Measurements from ENCODE around the gene PSMG4.
A peak's percentile ranks its signal among the peaks of the same experiment; 100 is the strongest.

The PSMG4 gene

DNA sequence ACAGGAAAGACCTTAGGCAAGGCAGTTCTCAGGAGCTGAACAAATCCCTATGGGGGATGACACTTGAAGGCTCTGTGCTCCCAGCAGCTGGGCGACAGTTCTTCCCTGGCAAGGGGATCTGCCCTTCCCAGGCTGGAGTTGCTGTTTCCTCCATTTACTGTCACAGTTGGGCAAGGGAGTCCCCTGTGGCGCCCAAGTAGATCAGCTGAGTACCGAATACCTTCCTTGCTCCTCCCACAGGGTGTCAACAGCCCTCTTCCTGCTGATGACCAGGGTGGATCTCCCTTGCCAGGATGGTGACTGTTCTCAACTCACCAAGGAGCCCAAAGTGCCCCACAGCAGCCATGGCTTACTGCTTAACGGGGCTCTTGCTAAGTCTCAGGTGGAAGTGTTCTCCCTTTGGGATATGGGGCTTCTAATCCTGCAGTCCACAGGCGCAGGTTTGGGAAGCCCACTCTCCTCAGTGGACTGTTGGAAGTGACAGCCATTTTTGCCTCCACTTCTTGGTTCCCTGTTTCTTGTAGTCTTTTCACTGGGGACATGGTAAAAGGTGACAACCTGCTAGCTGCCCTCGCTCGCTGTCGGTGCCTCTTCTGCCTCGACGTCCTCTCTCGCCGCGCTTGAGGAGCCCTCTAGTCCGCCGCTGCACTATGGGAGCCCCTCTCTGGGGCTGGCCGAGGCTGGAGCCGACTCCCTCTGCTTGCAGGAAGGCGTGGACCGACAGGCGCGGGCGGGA, 5.7 kb upstream of the PSMG4 start:
- DNase-seq = no peak

DNA sequence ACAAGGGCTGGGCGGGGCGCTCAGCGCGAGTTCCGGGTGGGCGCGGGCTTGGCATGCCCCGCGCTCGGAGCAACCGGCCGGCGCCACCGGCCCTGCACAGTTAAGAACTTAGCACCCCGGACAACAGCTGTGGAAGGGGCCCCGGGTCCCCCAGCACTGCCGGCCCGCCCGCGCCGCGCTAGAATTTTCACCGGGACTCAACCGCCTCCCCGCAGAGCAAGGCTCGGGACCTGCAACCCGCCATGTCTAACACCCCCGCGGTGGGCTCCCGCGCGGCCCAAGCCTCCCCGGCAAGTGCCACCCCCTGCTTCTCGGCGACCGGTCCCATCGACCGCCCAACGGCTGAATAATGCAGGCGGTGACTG, 5.2 kb upstream of the PSMG4 start:
- no peak for DNase-seq

DNA sequence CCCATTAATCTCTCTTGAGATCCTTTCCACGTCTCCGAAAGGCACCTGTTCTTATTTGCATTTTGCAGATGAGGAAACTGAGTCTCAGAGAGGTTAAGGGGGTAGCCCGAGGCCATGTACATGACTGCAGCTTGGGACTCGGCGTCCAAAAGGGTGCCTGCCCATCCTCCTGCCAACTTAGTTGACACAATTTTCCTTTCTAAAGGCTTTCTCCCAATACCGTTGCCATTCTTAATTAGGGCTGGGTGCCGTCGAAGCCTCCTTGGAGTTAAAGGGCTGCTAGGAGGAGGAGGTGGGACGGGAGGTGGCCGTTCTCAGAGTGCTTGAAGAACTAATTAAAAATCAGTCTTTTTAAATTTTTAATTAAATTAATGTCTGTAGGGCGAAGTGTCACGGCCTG, 546 bp upstream of the PSMG4 start:
- DNase-seq = no peak

GRCh38 chr6:3259491-3259958, 778 bp downstream of the PSMG4 start:
- DNase-seq = peak; percentile 29

GRCh38 chr6:3260296-3260695, 1.5 kb downstream of the PSMG4 start:
- DNase-seq = no peak

DNA sequence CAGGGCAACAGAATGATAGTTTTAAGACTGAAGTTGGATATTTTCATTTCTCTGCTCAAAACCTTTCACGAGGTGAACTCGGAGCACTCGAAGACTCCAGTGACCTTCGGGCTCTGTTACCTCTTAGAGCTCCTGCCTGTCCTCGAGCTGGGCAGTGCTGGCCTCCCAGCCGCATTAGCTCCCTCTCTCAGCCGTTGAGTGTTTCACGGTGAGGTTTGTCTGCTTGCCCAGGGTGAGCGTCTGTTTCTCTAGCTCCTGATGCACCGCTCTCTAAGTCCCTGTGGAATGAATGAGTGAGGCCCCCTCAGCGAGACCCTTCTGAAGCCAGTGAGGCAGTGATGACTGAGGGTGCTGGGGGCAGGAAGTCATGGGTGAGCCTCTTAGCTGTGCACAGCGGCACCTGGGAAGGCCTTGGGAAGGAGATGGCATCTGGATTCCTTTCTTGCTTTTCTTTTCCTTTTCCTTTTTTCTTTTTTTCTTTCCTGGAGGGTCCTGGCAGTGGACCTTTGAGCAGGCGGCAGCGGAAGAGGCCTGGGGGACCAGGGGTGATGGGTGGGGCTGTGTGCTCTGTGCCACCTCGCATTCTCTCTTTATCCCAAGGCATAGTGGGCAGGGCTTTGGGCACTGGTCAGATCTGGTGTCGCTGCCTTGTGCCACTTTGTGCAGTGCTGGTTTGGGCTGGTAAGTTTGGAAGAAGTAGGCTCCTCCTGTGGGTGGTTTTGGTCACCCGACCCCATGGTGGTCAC, 2.2 kb downstream of the PSMG4 start:
- DNase-seq = no peak

- no peak for DNase-seq
These were observed 2.7 kb downstream of the PSMG4 start for GRCh38 chr6:3261518-3261820.

DNA sequence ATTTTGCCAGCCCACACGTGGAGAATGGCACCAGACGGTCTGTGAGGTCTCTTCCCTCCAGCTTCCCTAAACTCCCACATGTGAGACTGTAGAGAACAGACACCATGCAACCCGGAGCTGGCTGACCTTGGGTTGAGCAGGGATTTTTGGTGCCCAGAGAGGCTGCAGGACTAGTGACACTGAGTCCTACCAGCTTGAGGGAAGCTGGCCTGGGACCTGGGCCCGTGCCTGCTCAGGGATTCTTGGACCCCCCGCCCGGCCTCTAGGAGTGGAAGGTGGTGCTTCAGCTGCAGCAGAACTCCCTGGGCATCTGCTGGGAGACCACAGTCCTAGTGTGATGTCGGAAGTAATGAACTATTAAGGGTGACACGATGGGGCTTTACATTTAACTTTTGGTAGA, 3.2 kb downstream of the PSMG4 start:
- DNase-seq = no peak

DNA sequence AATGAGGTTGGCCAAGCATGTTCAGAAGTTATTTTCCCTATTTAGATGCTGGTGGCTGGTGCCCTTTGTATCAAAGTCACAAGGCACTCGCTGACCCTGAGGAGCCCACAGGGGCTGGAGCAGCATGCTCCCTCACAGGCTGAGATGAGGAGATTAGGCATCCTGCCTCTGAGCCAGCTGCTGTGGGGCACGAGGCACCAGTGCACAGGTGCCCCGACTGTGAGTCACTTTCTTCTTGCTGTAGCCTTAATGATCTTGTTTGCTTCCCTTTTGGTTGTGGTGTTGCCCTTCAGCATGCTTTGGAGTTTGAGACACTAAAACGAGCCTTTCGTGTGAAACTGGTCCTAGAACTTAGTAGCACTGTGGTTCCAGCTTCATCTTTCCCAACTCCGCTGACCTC, 4.3 kb downstream of the PSMG4 start:
- DNase-seq = no peak

- DNase-seq = no peak
These were observed 5.6 kb downstream of the PSMG4 start for GRCh38 chr6:3264356-3264755.

DNA sequence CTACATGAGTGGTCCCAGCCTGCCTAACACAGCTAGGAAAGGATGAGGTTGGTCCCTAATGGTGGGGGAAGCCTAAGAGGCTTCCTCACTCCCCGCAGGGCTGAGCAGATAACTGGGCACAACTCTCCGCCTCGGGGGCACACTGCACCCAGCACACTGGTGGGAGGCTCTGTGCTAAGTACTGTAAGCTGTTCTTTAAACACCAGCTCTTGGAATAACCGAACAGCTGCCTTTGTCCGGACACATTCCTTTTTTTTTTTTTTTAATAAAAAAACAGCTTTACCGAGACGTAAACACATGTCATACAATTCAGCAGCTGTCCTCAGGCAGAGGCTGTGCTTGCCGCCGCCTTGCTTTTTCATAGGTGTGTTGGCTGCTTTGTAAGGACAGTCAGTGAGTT, 6.9 kb downstream of the PSMG4 start:
- no peak for DNase-seq

- no peak for DNase-seq
These were observed 7.4 kb downstream of the PSMG4 start for GRCh38 chr6:3266170-3266569.

- DNase-seq = no peak
These were observed 8.4 kb downstream of the PSMG4 start for GRCh38 chr6:3267162-3267561.

- no peak for DNase-seq
These were observed 9.9 kb downstream of the PSMG4 start for GRCh38 chr6:3268680-3269079.

DNA sequence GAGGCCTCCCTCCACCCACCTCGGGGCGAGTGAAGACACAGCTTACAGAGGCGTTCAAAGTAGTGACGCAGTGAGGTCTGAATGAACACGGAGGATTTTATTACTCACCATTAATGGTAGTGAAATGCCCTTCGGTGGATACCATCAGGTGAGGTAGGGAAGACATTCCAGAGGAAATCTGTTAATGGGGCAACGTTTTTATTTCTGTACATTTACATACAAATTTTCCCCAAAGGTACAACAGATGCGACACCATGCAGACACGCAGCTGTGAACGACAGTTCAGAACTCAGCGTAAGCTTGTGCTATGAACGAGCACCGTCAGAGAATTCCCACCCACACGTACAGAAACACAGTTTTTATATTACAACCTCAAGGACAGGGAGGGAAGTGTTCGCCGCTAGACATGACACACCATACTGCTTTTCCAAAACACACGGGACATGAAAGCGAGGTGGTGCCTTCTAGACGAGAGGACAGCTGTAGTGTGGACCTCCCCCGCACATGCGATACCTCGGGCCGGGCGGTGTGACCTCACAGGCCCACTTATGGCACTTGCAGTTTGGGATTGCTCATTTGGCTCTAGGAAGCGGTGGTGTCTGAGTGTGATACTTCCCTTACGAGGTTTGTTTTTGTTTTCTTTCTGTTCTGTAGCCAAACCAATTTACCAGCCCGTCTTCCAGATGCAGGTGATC, 10.7 kb downstream of the PSMG4 start:
- DNase-seq = no peak

GRCh38 chr6:3270258-3270657, 11.5 kb downstream of the PSMG4 start:
- DNase-seq = no peak

GRCh38 chr6:3271756-3272155, 13.0 kb downstream of the PSMG4 start:
- DNase-seq = no peak

DNA sequence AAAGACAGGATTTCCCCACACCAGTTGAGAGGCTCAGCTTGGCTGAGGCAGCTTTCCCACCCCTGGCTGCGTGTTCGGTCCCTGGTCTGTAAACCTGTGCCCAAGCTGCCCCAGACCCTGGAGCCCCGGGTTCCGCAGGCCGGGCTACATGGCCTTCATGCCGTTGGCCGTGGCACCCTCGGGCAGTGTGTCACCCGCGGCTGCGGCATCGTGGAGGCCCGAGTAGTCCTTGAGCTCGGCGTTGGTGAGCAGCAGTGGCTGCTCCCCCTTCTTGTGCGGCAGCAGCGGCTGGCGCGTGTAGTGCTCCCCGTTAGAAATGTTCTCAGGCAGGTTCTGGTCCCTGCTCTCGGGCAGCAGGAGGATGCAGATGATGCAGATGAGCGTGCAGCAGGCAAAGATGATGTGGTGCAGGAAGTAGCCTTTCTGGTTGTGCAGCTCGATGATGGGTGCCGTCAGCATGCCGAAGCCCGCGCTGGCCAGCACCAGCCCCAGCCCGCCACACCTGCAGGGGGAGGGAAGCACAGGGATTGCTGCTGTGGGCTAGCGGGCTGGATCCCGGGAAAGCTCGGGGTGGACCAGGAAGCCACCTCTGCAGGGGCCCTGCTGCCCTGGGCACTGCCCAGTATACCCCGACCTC, 14.3 kb downstream of the PSMG4 start:
- DNase-seq = no peak

GRCh38 chr6:3273707-3274521, 15.2 kb downstream of the PSMG4 start:
- DNase-seq = no peak

DNA sequence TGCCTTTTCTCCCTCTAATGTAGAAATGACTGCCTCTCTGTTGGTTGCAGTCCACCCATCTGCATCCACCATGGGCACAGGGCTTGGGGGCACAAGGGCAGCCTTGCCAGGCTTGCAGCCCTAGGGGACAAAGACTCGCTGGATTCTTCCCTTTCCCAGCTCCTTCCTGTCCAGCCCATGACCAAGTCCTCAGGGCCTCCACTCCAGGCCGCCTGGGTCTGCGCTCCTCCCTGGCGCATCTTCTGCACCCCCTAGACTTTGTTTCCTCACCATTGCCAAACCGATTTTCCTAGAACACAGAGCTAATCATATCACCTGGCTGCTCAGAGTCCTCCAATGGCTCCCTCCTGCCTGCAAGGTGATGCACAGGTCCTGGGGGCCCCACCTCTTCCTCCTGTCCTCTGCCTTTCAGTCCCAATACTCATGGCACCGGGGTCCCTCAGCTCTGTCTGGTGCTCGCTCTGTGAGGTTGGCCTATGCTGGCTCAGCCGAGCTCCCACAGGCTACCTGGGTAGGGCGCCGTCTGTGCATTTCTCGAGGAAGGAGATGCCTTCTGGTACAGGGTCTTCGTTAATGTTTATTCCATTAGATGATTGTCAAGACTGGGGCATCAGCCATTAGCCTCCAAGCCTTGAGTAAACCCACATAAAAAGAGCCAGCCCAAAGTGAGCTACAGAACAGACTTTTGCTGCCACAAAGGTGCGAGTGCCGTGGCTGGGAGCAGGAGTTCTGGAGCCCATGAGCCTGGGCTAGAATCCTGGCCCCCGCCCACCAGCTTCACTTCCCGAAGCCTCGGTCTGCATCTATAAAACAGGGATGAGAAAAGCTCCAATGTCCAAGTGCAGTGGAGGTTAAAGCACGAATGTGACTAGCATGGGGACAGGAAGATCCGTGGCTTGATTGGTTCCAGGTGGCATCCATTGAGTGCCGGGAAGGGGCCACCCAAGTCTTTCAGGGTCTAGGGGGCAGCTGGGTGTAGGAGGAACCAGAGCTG, 17.7 kb downstream of the PSMG4 start:
- DNase-seq = no peak

- no peak for DNase-seq
These were observed 18.5 kb downstream of the PSMG4 start for GRCh38 chr6:3277251-3277650.
